HepG2 (cell line): Measurements from ENCODE around the gene MAIP1. TPM values are rescaled to one million over a fixed set of nuclear protein-coding genes. Genes with fewer than 3 reads are reported as not detected.
A peak's percentile ranks its signal among the peaks of the same experiment; 100 is the strongest.

Experiments used
- DMAP1 ChIP-seq: IDR thresholded peaks from 2 replicates; pipeline ENCODE4 v1.6.1; 2016
- ELF1 ChIP-seq: sonication (generic); formaldehyde crosslinking; IDR thresholded peaks from 2 replicates; pipeline ENCODE4 v1.4.0; 2020; ENCODE audit warnings: missing genetic modification reagents
- HOXA3 ChIP-seq: sonication (generic); formaldehyde crosslinking; IDR thresholded peaks from 2 replicates; pipeline ENCODE4 v1.5.0; 2020; ENCODE audit warnings: missing genetic modification reagents
- ISL2 ChIP-seq: sonication (generic); formaldehyde crosslinking; IDR thresholded peaks from 2 replicates; pipeline ENCODE4 v1.5.0; 2020; ENCODE audit warnings: missing genetic modification reagents
- MATR3 ChIP-seq: sonication (generic); formaldehyde crosslinking; IDR thresholded peaks from 2 replicates; pipeline ENCODE4 v1.4.0; 2020; ENCODE audit warnings: missing genetic modification reagents
- MED1 ChIP-seq: sonication (generic); formaldehyde crosslinking; IDR thresholded peaks from 2 replicates; pipeline ENCODE4 v1.4.0; 2020; ENCODE audit warnings: missing genetic modification reagents
- NR1H2 ChIP-seq: sonication (generic); formaldehyde crosslinking; IDR thresholded peaks from 2 replicates; pipeline ENCODE4 v1.8.1; 2022; ENCODE audit warnings: low read depth, missing genetic modification reagents, borderline replicate concordance
- PRPF4 ChIP-seq: fragments of 200-400 bp; formaldehyde crosslinking; IDR thresholded peaks from 2 replicates; pipeline ENCODE4 v1.6.1; 2016; ENCODE audit warnings: low read length, low read depth; ENCODE audit not compliant: poor library complexity, severe bottlenecking
- RCOR2 ChIP-seq: IDR thresholded peaks from 2 replicates; pipeline ENCODE4 v1.6.1; 2016; ENCODE audit warnings: missing biosample characterization, missing genetic modification reagents
- RORA ChIP-seq: sonication (generic); formaldehyde crosslinking; IDR thresholded peaks from 2 replicates; pipeline ENCODE4 v1.5.0; 2020; ENCODE audit warnings: mild to moderate bottlenecking, missing genetic modification reagents, moderate library complexity
- SMAD1 ChIP-seq: sonication (generic); formaldehyde crosslinking; IDR thresholded peaks from 2 replicates; pipeline ENCODE4 v1.4.0; 2020; ENCODE audit warnings: missing genetic modification reagents, low read depth, mild to moderate bottlenecking, borderline replicate concordance
- SMYD3 ChIP-seq: sonication (generic); formaldehyde crosslinking; IDR thresholded peaks from 2 replicates; pipeline ENCODE4 v1.8.1; 2023; ENCODE audit warnings: mild to moderate bottlenecking, missing genetic modification reagents
- SP140L ChIP-seq: sonication (generic); formaldehyde crosslinking; IDR thresholded peaks from 2 replicates; pipeline ENCODE4 v1.4.0; 2020; ENCODE audit warnings: missing genetic modification reagents, borderline replicate concordance
- SYNCRIP ChIP-seq: fragments of 200-400 bp; formaldehyde crosslinking; IDR thresholded peaks from 2 replicates; pipeline ENCODE4 v1.6.1; 2018; ENCODE audit warnings: mild to moderate bottlenecking, low read depth, low read length; ENCODE audit not compliant: insufficient read depth
- ZBTB20 ChIP-seq: sonication (generic); formaldehyde crosslinking; IDR thresholded peaks from 2 replicates; pipeline ENCODE4 v1.8.1; 2023; ENCODE audit warnings: missing genetic modification reagents, low read depth, mild to moderate bottlenecking, borderline replicate concordance
- ZFP37 ChIP-seq: sonication (generic); formaldehyde crosslinking; IDR thresholded peaks from 2 replicates; pipeline ENCODE4 v1.4.0; 2020; ENCODE audit warnings: missing genetic modification reagents, borderline replicate concordance
- ZKSCAN5 ChIP-seq: sonication (generic); formaldehyde crosslinking; IDR thresholded peaks from 2 replicates; pipeline ENCODE4 v1.5.1; 2020; ENCODE audit warnings: mild to moderate bottlenecking, missing genetic modification reagents
- ZNF282 ChIP-seq: fragments of 450-650 bp; IDR thresholded peaks from 2 replicates; pipeline ENCODE4 v1.6.1; 2018; ENCODE audit not compliant: partially characterized antibody
- polyA plus RNA-seq, 8 experiments: library from polyadenylated mRNA; depleted of rRNA in 3 of 8; stranded (reverse) in 7 of 8; unstranded in 1 of 8; fragments of >200 nt; fragmentation: Illumina TruSeq in 4 of 8; extraction: Trizol in 4 of 8; gene quantifications; 2 replicates each; pipeline versions ENCODE4 v1.2.1 to v1.2.3, GENCODE V29; 2011 to 2016; ENCODE audit warnings: low read depth in 4 of 8, missing spikeins in 1 of 8, mixed read lengths in 1 of 8; ENCODE audit not compliant: insufficient read depth in 1 of 8
- total RNA-seq, 5 experiments: library from RNA; depleted of rRNA; stranded (reverse); fragments of >200 nt; fragmentation: Illumina TruSeq; extraction: Trizol; gene quantifications; 2 replicates each; pipeline ENCODE4 v1.2.3, GENCODE V29; 2016; ENCODE audit warnings: low read depth in 1 of 5
- TF ChIP-seq, protein P1 (sequence below): sonication (generic); formaldehyde crosslinking; IDR thresholded peaks from 2 replicates; pipeline ENCODE4 v1.8.1; 2023; ENCODE audit warnings: mild to moderate bottlenecking, inconsistent platforms, moderate library complexity, missing genetic modification reagents, borderline replicate concordance
- TF ChIP-seq, protein P2 (sequence below): sonication (generic); formaldehyde crosslinking; IDR thresholded peaks from 2 replicates; pipeline ENCODE4 v1.5.1; 2020; ENCODE audit warnings: missing genetic modification reagents, mild to moderate bottlenecking, borderline replicate concordance
- TF ChIP-seq, protein P3 (sequence below): IDR thresholded peaks from 2 replicates; pipeline ENCODE4 v1.6.1; 2016; ENCODE audit warnings: missing biosample characterization, missing genetic modification reagents, low read depth
- TF ChIP-seq, protein P4 (sequence below): sonication (generic); formaldehyde crosslinking; IDR thresholded peaks from 2 replicates; pipeline ENCODE4 v1.4.0; 2020; ENCODE audit warnings: low read depth, missing genetic modification reagents
- TF ChIP-seq, protein P5 (sequence below): sonication (generic); formaldehyde crosslinking; IDR thresholded peaks from 2 replicates; pipeline ENCODE4 v1.5.0; 2020; ENCODE audit warnings: missing genetic modification reagents, mild to moderate bottlenecking, borderline replicate concordance

The MAIP1 gene
- total and polyA plus RNA-seq, 2 of the 13 experiments (the other 11 are each of a cell fraction or from before 2014, with no cell fraction given), result 22.3 to 72.9 TPM

DNA sequence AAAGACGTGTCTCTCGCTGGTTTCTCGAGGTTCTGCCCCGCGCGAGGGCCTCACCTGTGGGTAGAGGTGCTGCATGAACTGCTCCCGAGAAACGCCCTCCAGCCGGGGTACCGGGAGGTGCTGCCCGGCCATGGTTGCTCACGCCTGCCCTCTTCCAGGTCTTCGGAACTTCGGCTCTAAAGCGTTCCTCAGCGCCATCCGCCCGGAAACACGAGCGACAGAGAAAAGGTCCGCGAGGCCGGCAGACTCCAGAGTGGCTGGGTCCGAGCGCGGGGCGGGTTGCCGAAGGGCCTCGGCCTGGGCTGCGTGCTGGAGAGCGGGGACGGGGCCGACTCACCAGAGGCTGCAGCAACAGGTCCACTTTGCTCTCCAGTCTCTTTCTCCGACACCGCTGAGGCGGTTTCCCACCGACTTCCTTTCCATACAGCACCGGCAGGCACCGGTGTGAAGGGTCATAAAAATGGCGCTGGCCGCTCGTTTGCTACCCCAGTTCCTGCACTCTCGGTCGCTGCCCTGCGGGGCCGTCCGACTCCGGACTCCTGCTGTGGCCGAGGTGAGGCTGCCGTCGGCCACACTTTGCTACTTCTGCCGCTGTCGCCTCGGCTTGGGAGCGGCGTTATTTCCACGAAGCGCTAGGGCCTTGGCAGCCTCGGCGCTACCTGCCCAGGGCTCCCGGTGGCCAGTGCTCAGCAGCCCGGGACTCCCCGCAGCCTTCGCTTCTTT is at the start of gene MAIP1, which contains the start of gene TYW5 (continued):
- TF ChIP-seq, protein P1, sequence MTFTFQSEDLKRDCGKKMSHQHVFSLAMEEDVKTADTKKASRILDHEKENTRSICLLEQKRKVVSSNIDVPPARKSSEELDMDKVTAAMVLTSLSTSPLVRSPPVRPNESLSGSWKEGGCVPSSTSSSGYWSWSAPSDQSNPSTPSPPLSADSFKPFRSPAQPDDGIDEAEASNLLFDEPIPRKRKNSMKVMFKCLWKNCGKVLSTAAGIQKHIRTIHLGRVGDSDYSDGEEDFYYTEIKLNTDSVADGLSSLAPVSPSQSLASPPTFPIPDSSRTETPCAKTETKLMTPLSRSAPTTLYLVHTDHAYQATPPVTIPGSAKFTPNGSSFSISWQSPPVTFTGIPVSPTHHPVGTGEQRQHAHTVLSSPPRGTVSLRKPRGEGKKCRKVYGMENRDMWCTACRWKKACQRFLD (CRISPR knock-in tag), result peak; percentile 87
- TF ChIP-seq SP140L (CRISPR knock-in tag) (no peak), RORA (CRISPR knock-in tag) (0 out of 2 replicates have a peak, but pooled peaks have one; percentile 92), PRPF4 (no peak), SYNCRIP (no peak), ZBTB20 (CRISPR knock-in tag) (peak; percentile 81), MED1 (peak; percentile 84), SMAD1 (CRISPR knock-in tag) (peak; percentile 95), NR1H2 (no peak), ELF1 (CRISPR knock-in tag) (peak; percentile 81), SMYD3 (CRISPR knock-in tag) (peak; percentile 80; the same call in 1 of the 2 replicates), ZFP37 (CRISPR knock-in tag) (no peak), HOXA3 (CRISPR knock-in tag) (peak; percentile 93), ZKSCAN5 (CRISPR knock-in tag) (no peak), RCOR2 (CRISPR knock-in tag) (peak; percentile 87), ISL2 (CRISPR knock-in tag) (peak; percentile 86), ZNF282 (no peak), DMAP1 (CRISPR knock-in tag) (peak; percentile 94), MATR3 (CRISPR knock-in tag) (no peak)
- TF ChIP-seq, protein P2, sequence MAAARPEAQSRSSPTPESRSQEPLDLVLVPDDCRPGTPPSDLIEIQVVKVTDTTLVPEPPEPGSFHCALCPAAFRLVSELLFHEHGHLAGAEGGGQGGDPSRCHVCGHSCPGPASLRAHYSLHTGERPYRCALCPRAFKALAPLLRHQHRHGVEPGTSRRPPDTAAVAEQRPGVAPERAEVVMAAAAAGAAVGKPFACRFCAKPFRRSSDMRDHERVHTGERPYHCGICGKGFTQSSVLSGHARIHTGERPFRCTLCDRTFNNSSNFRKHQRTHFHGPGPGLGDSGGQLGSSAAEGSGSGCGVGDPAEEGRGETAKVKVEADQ (CRISPR knock-in tag), result peak; percentile 93
- TF ChIP-seq, protein P3, sequence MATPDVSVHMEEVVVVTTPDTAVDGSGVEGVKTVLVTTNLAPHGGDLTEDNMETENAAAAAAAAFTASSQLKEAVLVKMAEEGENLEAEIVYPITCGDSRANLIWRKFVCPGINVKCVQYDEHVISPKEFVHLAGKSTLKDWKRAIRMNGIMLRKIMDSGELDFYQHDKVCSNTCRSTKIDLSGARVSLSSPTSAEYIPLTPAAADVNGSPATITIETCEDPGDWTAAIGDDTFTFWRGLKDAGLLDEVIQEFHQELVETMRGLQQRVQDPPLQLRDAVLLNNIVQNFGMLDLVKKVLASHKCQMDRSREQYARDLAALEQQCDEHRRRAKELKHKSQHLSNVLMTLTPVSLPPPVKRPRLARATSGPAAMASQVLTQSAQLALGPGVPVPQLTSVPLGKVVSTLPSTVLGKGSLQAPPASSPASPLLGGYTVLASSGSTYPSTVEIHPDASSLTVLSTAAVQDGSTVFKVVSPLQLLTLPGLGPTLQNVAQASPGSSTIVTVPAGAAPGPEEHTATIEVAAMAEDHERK (CRISPR knock-in tag), result peak; percentile 69
- TF ChIP-seq, protein P4, sequence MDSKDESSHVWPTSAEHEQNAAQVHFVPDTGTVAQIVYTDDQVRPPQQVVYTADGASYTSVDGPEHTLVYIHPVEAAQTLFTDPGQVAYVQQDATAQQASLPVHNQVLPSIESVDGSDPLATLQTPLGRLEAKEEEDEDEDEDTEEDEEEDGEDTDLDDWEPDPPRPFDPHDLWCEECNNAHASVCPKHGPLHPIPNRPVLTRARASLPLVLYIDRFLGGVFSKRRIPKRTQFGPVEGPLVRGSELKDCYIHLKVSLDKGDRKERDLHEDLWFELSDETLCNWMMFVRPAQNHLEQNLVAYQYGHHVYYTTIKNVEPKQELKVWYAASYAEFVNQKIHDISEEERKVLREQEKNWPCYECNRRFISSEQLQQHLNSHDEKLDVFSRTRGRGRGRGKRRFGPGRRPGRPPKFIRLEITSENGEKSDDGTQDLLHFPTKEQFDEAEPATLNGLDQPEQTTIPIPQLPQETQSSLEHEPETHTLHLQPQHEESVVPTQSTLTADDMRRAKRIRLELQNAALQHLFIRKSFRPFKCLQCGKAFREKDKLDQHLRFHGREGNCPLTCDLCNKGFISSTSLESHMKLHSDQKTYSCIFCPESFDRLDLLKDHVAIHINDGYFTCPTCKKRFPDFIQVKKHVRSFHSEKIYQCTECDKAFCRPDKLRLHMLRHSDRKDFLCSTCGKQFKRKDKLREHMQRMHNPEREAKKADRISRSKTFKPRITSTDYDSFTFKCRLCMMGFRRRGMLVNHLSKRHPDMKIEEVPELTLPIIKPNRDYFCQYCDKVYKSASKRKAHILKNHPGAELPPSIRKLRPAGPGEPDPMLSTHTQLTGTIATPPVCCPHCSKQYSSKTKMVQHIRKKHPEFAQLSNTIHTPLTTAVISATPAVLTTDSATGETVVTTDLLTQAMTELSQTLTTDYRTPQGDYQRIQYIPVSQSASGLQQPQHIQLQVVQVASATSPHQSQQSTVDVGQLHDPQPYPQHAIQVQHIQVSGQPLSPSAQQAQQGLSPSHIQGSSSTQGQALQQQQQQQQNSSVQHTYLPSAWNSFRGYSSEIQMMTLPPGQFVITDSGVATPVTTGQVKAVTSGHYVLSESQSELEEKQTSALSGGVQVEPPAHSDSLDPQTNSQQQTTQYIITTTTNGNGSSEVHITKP (CRISPR knock-in tag), result peak; percentile 85
- TF ChIP-seq, protein P5, sequence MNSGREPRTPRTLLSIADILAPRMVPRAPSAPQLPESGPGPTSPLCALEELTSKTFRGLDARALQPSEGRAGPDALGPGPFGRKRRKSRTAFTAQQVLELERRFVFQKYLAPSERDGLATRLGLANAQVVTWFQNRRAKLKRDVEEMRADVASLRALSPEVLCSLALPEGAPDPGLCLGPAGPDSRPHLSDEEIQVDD, result no peak; the same call in 1 of the 2 replicates
